ENCODE measurements around the gene UBE2S. TPM values are rescaled to one million over a fixed set of nuclear protein-coding genes. Genes with fewer than 3 reads are reported as not detected.

UBE2S gene
- total and polyA plus RNA-seq, 8 donors = 26.5 to 71.2 (median 35.7) TPM

DNA sequence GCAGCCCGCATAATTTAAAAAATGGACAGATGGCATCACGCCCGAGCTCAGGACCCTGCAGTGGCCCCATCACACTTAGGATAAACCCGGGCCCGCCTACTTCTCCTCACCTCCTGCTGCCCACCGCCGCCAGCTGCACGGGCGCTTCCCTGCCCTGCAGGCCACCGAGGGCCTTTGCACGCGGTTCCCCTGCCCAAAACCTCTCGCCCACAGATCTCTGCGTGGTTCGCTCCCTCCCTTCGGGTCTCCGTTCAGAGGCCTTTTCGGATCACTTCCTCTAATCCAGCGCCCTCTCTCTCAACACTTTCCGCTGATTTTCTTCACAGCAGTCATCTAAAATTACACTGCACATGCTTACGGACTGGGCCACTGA lies 33.7 kb upstream of the UBE2S start:
- no peak for DNase-seq
- no peak overlapping the region for H3K27ac ChIP-seq
- peaks cover 60 to 100% of the 10 kb centered on the region in 2 donors for H3K27me3 ChIP-seq
- TF ChIP-seq, protein P1, sequence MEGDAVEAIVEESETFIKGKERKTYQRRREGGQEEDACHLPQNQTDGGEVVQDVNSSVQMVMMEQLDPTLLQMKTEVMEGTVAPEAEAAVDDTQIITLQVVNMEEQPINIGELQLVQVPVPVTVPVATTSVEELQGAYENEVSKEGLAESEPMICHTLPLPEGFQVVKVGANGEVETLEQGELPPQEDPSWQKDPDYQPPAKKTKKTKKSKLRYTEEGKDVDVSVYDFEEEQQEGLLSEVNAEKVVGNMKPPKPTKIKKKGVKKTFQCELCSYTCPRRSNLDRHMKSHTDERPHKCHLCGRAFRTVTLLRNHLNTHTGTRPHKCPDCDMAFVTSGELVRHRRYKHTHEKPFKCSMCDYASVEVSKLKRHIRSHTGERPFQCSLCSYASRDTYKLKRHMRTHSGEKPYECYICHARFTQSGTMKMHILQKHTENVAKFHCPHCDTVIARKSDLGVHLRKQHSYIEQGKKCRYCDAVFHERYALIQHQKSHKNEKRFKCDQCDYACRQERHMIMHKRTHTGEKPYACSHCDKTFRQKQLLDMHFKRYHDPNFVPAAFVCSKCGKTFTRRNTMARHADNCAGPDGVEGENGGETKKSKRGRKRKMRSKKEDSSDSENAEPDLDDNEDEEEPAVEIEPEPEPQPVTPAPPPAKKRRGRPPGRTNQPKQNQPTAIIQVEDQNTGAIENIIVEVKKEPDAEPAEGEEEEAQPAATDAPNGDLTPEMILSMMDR (IDR thresholded peaks at IDR 0.05) = no peak
- no peaks in the 10 kb centered on the region for H3K9me3 ChIP-seq
- peaks cover 0 to 13% of the 10 kb centered on the region in 2 donors for H3K4me1 ChIP-seq
- intact Hi-C loops (cut with DNase I) = no loop called here
- no peaks in the 10 kb centered on the region for H3K36me3 ChIP-seq
- ATAC-seq = no peak
- no peak overlapping the region for H3K4me3 ChIP-seq

DNA sequence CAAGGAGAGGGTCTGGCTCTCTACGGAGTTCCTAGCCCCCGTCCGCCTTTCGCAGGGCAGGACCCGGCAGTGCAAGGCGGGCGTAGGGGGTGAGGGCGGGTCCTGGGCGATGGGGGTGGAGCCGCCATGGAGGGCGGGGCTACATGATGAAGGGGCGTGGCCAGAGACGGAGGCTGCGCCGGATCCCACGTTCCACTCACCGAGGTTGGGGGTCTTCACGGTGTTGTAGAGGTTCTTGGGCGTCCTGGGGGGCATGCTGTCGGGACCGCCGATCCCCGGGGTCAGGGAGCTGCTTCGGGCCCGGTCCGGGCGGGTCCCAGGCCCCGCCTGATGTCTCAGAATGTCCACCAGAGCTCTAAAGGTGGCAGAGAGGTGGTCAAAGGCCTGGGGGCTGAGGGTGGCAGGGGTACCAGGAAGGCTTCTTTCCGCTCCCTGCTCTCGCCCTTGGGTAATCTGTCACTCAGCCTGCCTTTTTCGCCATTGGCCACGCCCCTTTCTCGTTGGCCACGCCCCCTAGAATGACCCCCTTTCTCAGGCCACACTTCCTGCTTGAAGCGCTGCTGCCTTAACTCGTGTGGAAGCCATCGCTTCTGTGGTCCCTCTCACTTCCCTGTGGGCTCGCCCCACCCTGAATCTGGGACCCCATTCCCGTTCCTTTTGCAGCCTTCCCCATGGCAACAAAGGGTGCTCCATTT lies 33.0 kb upstream of the UBE2S start:
- no peak overlapping the region for H3K27ac ChIP-seq
- no peak for ATAC-seq
- no peak overlapping the region for H3K4me3 ChIP-seq
- H3K27me3 ChIP-seq = peaks cover 60 to 99% of the 10 kb centered on the region in 2 donors
- TF ChIP-seq, protein P1 (IDR thresholded peaks at IDR 0.05) = no peak
- intact Hi-C loops (cut with DNase I) = no loop called here
- no peaks in the 10 kb centered on the region for H3K36me3 ChIP-seq
- no peaks in the 10 kb centered on the region for H3K9me3 ChIP-seq
- no peak for DNase-seq
- peaks cover 0 to 13% of the 10 kb centered on the region in 2 donors for H3K4me1 ChIP-seq

DNA sequence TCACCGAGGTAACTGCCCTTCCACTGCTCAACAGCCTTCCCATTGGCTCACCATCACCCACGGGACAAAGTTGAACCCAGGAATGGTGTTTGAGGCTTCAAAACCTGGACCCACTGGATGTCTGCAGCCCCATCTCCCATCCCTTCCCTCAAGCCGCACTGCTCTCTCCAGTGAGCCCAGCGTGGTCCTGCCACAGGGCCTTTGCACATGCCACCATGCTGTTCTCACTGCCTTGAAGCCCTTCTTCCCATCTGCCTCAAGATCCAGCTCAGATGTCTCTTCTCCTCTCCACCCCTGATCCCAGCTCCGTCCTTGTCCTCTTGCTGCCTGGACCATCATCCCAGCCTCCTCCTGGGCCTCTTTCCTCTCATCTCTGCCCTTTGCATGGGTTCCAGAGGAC lies 31.5 kb upstream of the UBE2S start:
- intact Hi-C loops (cut with DNase I) = no loop called here
- Histone ChIP-seq H3K27me3 (peaks cover 47 to 84% of the 10 kb centered on the region in 2 donors), H3K9me3 (no peaks in the 10 kb centered on the region)

DNA sequence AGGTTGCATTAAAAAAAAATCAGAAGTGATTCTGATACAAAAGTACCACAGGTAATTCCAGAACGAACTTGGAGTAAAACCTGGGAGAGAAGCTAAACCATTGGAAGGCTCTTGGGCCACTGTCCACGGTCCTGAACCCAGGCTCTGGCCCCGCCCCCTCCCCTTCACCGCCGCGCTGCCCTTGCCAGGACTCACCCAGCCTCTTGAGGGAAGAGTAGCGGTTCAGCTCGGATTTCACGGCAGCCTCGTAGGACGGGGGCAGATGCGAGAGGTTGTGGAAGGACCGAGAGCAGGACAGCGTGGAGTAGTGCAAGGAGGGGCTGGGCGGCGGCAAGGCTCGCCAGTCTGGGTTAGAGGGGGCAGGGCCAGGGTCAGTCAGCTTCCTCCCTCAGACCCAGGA lies 29.8 kb upstream of the UBE2S start:
- DNase-seq (peak in 3 of 4 donors; percentile 48 to 75 (median 60)), ATAC-seq (peak; percentile 97)
- no peaks in the 10 kb centered on the region for H3K36me3 ChIP-seq
- H3K4me1 ChIP-seq = peaks cover 0 to 13% of the 10 kb centered on the region in 2 donors
- H3K27me3 ChIP-seq = peaks cover 49 to 83% of the 10 kb centered on the region in 2 donors
- TF ChIP-seq, protein P1 (IDR thresholded peaks at IDR 0.05) = no peak
- H3K9me3 ChIP-seq = no peaks in the 10 kb centered on the region
- intact Hi-C loops (cut with DNase I) = no loop called here
- no peak overlapping the region for H3K4me3 ChIP-seq
- H3K27ac ChIP-seq = no peak overlapping the region

More for the DNA sequence above, 31.5 kb upstream of the UBE2S start:
- Histone ChIP-seq H3K4me3 (no peak overlapping the region), H3K4me1 (peaks cover 0 to 13% of the 10 kb centered on the region in 2 donors), H3K27ac (no peak overlapping the region), H3K36me3 (no peaks in the 10 kb centered on the region)
- ATAC-seq (no peak), DNase-seq (no peak)
- TF ChIP-seq, protein P1 (IDR thresholded peaks at IDR 0.05) = no peak

DNA sequence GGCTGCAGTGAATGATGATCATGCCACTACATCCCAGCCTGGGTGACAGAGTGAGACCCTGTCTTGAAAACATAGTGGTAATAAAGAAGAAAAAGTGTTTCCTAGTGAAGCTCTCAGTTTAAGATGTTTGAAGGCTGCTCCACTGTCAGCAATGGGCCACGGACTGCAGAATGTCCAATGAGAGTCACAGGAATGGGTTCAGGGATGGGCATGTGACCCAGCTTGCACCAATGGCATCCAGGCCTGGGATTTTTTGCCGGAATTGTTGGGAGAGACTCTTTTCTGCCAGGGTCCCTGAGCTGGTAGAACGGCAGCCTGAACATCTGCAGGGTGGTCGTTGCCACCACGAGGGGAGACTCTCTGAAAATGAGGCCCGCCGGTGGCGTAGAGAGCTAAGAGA lies 29.3 kb upstream of the UBE2S start:
- H3K4me1 ChIP-seq = peaks cover 0 to 10% of the 10 kb centered on the region in 2 donors
- H3K9me3 ChIP-seq = no peaks in the 10 kb centered on the region
- DNase-seq = no peak
- intact Hi-C loops (cut with DNase I) = no loop called here
- TF ChIP-seq, protein P1 (IDR thresholded peaks at IDR 0.05) = no peak
- H3K4me3 ChIP-seq = no peak overlapping the region
- H3K36me3 ChIP-seq = no peaks in the 10 kb centered on the region
- H3K27me3 ChIP-seq = peaks cover 45 to 83% of the 10 kb centered on the region in 2 donors
- no peak for ATAC-seq
- H3K27ac ChIP-seq = no peak overlapping the region
